ENCODE data around the gene PIAS4. TPM values are rescaled to one million over a fixed set of nuclear protein-coding genes. Genes with fewer than 3 reads are reported as not detected.
A peak's percentile ranks its signal among the peaks of the same experiment; 100 is the strongest.

PIAS4 gene
- total and polyA plus RNA-seq, 9 of the 15 experiments (the other 6 are each of a cell fraction or from before 2014, with no cell fraction given) = 0.27 to 34.9 (median 14.4) TPM

DNA sequence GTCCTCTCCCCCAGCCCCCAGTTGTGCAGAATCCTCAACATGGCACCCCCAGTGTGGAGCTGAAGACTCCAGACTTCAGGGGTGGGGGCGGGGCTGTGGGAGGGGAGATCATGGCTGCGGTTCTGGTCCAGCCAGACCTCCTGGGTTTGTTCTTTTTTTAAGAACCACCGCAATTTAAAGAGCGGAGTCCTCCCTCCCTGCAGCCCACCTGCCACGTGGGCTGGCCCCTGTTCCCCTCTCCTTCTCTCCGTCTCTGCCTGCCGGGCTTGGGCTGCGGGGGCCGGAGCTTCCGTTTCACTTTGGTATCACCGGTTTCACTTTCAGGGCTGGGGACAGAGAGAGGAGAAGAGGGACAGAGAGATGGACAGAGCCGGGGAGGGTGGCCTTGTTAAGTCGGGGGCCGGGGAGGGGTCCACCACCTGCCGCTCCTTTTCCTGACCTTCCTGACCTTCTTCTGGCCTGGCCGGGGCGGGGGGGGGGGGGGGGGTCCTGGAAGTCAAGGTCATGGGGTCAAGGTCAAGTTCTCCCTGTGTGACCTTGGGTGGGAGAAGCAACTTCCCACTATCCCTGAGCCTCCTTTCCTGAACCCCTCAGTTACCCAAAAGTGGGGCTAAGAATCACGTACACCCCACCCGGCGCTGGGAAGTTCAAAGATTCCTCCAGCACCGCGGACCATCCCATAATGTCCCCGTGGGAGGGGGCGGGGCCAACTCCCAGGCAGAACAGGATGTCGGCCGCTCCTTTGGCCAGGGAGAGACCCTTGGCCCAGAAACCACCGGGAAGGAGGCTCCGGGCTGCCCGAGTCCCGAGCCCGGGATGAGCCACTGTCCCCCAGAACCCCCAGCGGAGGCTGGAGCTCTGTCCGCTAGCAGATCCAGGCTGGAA is 70.5 kb downstream of the PIAS4 start (continued):
- no peak for TF ChIP-seq MAFF (IDR thresholded peaks at IDR 0.05; ENCODE audit: low read length)
- 0 out of 2 replicates have a peak, but pooled peaks have one; percentile 20 for TF ChIP-seq CREB3L1 (IDR thresholded peaks at IDR 0.05; ENCODE audit: borderline replicate concordance, low read depth)
- TF ChIP-seq NR2C2 (CRISPR knock-in tag; IDR thresholded peaks at IDR 0.05) = no peak
- peak; percentile 92 for TF ChIP-seq NR2C2 (tag; IDR thresholded peaks at IDR 0.05)
- peak; percentile 32 for TF ChIP-seq RBBP5 (IDR thresholded peaks at IDR 0.05; ENCODE audit: borderline replicate concordance, insufficient read depth, low read length, poor library complexity, severe bottlenecking)
- peak; percentile 36; the same call in 1 of the 2 replicates for TF ChIP-seq PHF8 (IDR thresholded peaks at IDR 0.05; ENCODE audit: borderline replicate concordance, low read length)
- TF ChIP-seq, protein P1, sequence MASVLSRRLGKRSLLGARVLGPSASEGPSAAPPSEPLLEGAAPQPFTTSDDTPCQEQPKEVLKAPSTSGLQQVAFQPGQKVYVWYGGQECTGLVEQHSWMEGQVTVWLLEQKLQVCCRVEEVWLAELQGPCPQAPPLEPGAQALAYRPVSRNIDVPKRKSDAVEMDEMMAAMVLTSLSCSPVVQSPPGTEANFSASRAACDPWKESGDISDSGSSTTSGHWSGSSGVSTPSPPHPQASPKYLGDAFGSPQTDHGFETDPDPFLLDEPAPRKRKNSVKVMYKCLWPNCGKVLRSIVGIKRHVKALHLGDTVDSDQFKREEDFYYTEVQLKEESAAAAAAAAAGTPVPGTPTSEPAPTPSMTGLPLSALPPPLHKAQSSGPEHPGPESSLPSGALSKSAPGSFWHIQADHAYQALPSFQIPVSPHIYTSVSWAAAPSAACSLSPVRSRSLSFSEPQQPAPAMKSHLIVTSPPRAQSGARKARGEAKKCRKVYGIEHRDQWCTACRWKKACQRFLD (CRISPR knock-in tag; IDR thresholded peaks at IDR 0.05) = peak; percentile 87
- no peak for TF ChIP-seq TSC22D4 (tag; IDR thresholded peaks at IDR 0.05)
- TF ChIP-seq, protein P2, sequence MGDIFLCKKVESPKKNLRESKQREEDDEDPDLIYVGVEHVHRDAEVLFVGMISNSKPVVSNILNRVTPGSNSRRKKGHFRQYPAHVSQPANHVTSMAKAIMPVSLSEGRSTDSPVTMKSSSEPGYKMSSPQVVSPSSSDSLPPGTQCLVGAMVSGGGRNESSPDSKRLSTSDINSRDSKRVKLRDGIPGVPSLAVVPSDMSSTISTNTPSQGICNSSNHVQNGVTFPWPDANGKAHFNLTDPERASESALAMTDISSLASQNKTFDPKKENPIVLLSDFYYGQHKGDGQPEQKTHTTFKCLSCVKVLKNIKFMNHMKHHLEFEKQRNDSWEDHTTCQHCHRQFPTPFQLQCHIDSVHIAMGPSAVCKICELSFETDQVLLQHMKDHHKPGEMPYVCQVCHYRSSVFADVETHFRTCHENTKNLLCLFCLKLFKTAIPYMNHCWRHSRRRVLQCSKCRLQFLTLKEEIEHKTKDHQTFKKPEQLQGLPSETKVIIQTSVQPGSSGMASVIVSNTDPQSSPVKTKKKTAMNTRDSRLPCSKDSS (IDR thresholded peaks at IDR 0.05; ENCODE audit: low read depth, partially characterized antibody) = no peak
- no peak for TF ChIP-seq SRSF3 (IDR thresholded peaks at IDR 0.05; ENCODE audit: insufficient read depth, low read length)
- peak in 1 of 3 experiments; percentile 43 for TF ChIP-seq YY1 (IDR thresholded peaks at IDR 0.05; ENCODE audit: borderline replicate concordance in 1 of 3, control insufficient read depth in 1 of 3, extremely low read depth in 1 of 3, insufficient read depth in 3 of 3, insufficient read length in 1 of 3, insufficient replicate concordance in 2 of 3, low read depth in 1 of 3, low read length in 2 of 3)
- peak; percentile 31; the same call in 1 of the 2 replicates for TF ChIP-seq ZNF766 (CRISPR knock-in tag; conservative IDR thresholded peaks at IDR 0.05)
- 0 out of 2 replicates have a peak, but pooled peaks have one; percentile 54 for TF ChIP-seq CUX1 (CRISPR knock-in tag; IDR thresholded peaks at IDR 0.05)
- TF ChIP-seq RBFOX2 (IDR thresholded peaks at IDR 0.05; ENCODE audit: low read depth, low read length) = peak; percentile 58
- no peak for TF ChIP-seq KLF16 (IDR thresholded peaks at IDR 0.05)
